ENCODE measurements around the gene RAB20. TPM values are rescaled to one million over a fixed set of nuclear protein-coding genes. Genes with fewer than 3 reads are reported as not detected.

The RAB20 gene
- total RNA-seq, 1 experiment from 2014 or later = 10.6 TPM

- no peak overlapping the region for H2AFZ ChIP-seq (ENCODE audit: low read depth, low read length, poor library complexity, severe bottlenecking)
- no TSS peak for BruUV-seq (replicated peaks)
- H3K4me3 ChIP-seq (replicated peaks in 1 of 2; ENCODE audit: low read depth in 1 of 2, low read length in 2 of 2) = no peak overlapping the region
- CTCF ChIA-PET = no interaction called here
- DNase-seq (ENCODE audit: low read depth, low spot score) (no peak), ATAC-seq (no peak)
- H3K4me2 ChIP-seq (ENCODE audit: low read length) = no peak overlapping the region
- no peaks in the 10 kb centered on the region for H3K79me2 ChIP-seq (ENCODE audit: insufficient read depth, low read length)
- intact Hi-C loops (cut with micrococcal nuclease) = no loop called here
- no peaks in the 10 kb centered on the region for H3K9me3 ChIP-seq (ENCODE audit: control insufficient read depth in 1 of 2, insufficient read depth in 1 of 2, low read depth in 1 of 2, low read length in 2 of 2)
- POLR2A ChIA-PET = no interaction called here
- no peaks in the 10 kb centered on the region for H4K20me1 ChIP-seq (ENCODE audit: insufficient read depth)
- TF ChIP-seq SIN3A (IDR thresholded peaks at IDR 0.05; ENCODE audit: low read depth) (no peak), EZH2phosphoT487 (IDR thresholded peaks at IDR 0.05; ENCODE audit: borderline replicate concordance) (no peak), JUND (IDR thresholded peaks at IDR 0.05) (no peak), YY1 (IDR thresholded peaks at IDR 0.05; ENCODE audit: extremely low read depth, insufficient replicate concordance, low read depth, low read length) (no peak)
- no peaks in the 10 kb centered on the region for H3K36me3 ChIP-seq (ENCODE audit: control insufficient read depth in 1 of 2, insufficient read depth in 2 of 2, low read length in 2 of 2)
- H3K9ac ChIP-seq (ENCODE audit: low read length) = no peak overlapping the region
- H3K27me3 ChIP-seq (ENCODE audit: insufficient read depth, low read length) = peaks cover 3% of the 10 kb centered on the region; the same call in 1 of the 2 replicates
- RAD21 ChIA-PET (ENCODE audit: low non-redundant PET in 1 of 2, low total read pairs in 2 of 2, uncharacterized antibody in 2 of 2, unreplicated experiment in 2 of 2) = no interaction called here
- H3K9me2 ChIP-seq (ENCODE audit: insufficient read depth) = no peaks in the 10 kb centered on the region
- no peak overlapping the region for H3K27ac ChIP-seq (ENCODE audit: low read depth, low read length)
- no peaks in the 10 kb centered on the region for H3K4me1 ChIP-seq (ENCODE audit: control insufficient read depth in 1 of 2, insufficient read depth in 2 of 2, low read length in 2 of 2)
Observed at GRCh38 chr13:110476220-110476617, 85.3 kb downstream of the RAB20 start.

GRCh38 chr13:110475550-110476219, 85.8 kb downstream of the RAB20 start:
- Histone ChIP-seq H3K36me3 (ENCODE audit: control insufficient read depth in 1 of 2, insufficient read depth in 2 of 2, low read length in 2 of 2) (no peaks in the 10 kb centered on the region), H3K4me2 (ENCODE audit: low read length) (no peak overlapping the region), H3K4me3 (replicated peaks in 1 of 2; ENCODE audit: low read depth in 1 of 2, low read length in 2 of 2) (no peak overlapping the region), H3K4me1 (ENCODE audit: control insufficient read depth in 1 of 2, insufficient read depth in 2 of 2, low read length in 2 of 2) (no peaks in the 10 kb centered on the region), H2AFZ (ENCODE audit: low read depth, low read length, poor library complexity, severe bottlenecking) (no peak overlapping the region), H3K9ac (ENCODE audit: low read length) (no peak overlapping the region), H3K79me2 (ENCODE audit: insufficient read depth, low read length) (no peaks in the 10 kb centered on the region), H3K27ac (ENCODE audit: low read depth, low read length) (no peak overlapping the region), H3K27me3 (ENCODE audit: insufficient read depth, low read length) (peaks cover 3% of the 10 kb centered on the region; the same call in 1 of the 2 replicates), H4K20me1 (ENCODE audit: insufficient read depth) (no peaks in the 10 kb centered on the region), H3K9me2 (ENCODE audit: insufficient read depth) (no peaks in the 10 kb centered on the region), H3K9me3 (ENCODE audit: control insufficient read depth in 1 of 2, insufficient read depth in 1 of 2, low read depth in 1 of 2, low read length in 2 of 2) (no peaks in the 10 kb centered on the region)
- ChIA-PET CTCF (no interaction called here), POLR2A (no interaction called here), RAD21 (ENCODE audit: low non-redundant PET in 1 of 2, low total read pairs in 2 of 2, uncharacterized antibody in 2 of 2, unreplicated experiment in 2 of 2) (no interaction called here)
- no peak for DNase-seq (ENCODE audit: low read depth, low spot score)
- intact Hi-C loops (cut with micrococcal nuclease) = no loop called here
- no peak for ATAC-seq
- TF ChIP-seq EZH2 (IDR thresholded peaks at IDR 0.05) = no peak
- TF ChIP-seq EGR1 (IDR thresholded peaks at IDR 0.05; ENCODE audit: low read depth) = no peak
- TF ChIP-seq ZFX (IDR thresholded peaks at IDR 0.05) = no peak
- no peak for TF ChIP-seq EZH2phosphoT487 (IDR thresholded peaks at IDR 0.05; ENCODE audit: borderline replicate concordance)
- no peak for TF ChIP-seq ZBTB33 (IDR thresholded peaks at IDR 0.05; ENCODE audit: extremely low read depth, insufficient replicate concordance, low read length)
- no peak for TF ChIP-seq CTCF (IDR thresholded peaks at IDR 0.05 in 2 of 3, conservative IDR thresholded peaks at IDR 0.05 in 1 of 3; ENCODE audit: borderline replicate concordance in 1 of 3, insufficient read depth in 1 of 3, low read depth in 2 of 3, low read length in 2 of 3)
- no peak for TF ChIP-seq POLR2A (IDR thresholded peaks at IDR 0.05; ENCODE audit: borderline replicate concordance, extremely low read depth, insufficient read depth, insufficient read length)
- no peak for TF ChIP-seq YY1 (IDR thresholded peaks at IDR 0.05; ENCODE audit: extremely low read depth, insufficient replicate concordance, low read depth, low read length)
- TF ChIP-seq FOSL1 (IDR thresholded peaks at IDR 0.05; ENCODE audit: low read depth) = no peak
- TF ChIP-seq CBX3 (IDR thresholded peaks at IDR 0.05; ENCODE audit: low read depth) = no peak
- no TSS peak for BruUV-seq (replicated peaks)

Measured in HCT116 (cell line).